K562 (cell line): Measurements from ENCODE around the gene ZNRD2. TPM values are rescaled to one million over a fixed set of nuclear protein-coding genes. Genes with fewer than 3 reads are reported as not detected.

Experiments used
- FOXA1 ChIP-seq: fragments of 450-650 bp; IDR thresholded peaks from 2 replicates; pipeline ENCODE4 v1.6.1; 2016; ENCODE audit warnings: mild to moderate bottlenecking, borderline replicate concordance
- HMGN3 ChIP-seq: IDR thresholded peaks from 2 replicates; pipeline ENCODE4 v1.6.1; 2011; ENCODE audit warnings: borderline replicate concordance, low read depth, mild to moderate bottlenecking, mixed read lengths, low read length; ENCODE audit not compliant: insufficient read length; ENCODE audit errors: extremely low read depth
- HOXB6 ChIP-seq: fragments of 250-450 bp; sonication (Bioruptor Pico); IDR thresholded peaks from 2 replicates; pipeline ENCODE4 v1.5.1; 2022; ENCODE audit warnings: mild to moderate bottlenecking, borderline replicate concordance
- MEF2D ChIP-seq: conservative IDR thresholded peaks from 2 replicates; pipeline ENCODE4 v1.6.1; 2016; ENCODE audit warnings: low read depth, missing genetic modification characterization, missing compliant biosample characterization
- RBM39 ChIP-seq: fragments of 200-400 bp; formaldehyde crosslinking; optimal IDR thresholded peaks from 2 replicates; pipeline ENCODE3; 2018; ENCODE audit warnings: low read depth, low read length
- RFX7 ChIP-seq: fragments of 250-450 bp; sonication (Bioruptor Pico); IDR thresholded peaks from 2 replicates; pipeline ENCODE4 v1.5.1; 2021; ENCODE audit warnings: mild to moderate bottlenecking
- SNAPC5 ChIP-seq: fragments of 250-450 bp; sonication (Bioruptor Pico); IDR thresholded peaks from 2 replicates; pipeline ENCODE4 v1.8.0; 2021; ENCODE audit warnings: moderate library complexity, mild to moderate bottlenecking, inconsistent platforms
- SP1 ChIP-seq: sonication (generic); formaldehyde crosslinking; IDR thresholded peaks from 2 replicates; pipeline ENCODE4 v1.8.1; 2022; ENCODE audit warnings: mild to moderate bottlenecking, missing genetic modification reagents
- STAT5A ChIP-seq: IDR thresholded peaks from 2 replicates; pipeline ENCODE4 v1.6.1; 2012; ENCODE audit warnings: low read length, inconsistent platforms, borderline replicate concordance
- TAF9B ChIP-seq: fragments of 450-650 bp; IDR thresholded peaks from 2 replicates; pipeline ENCODE4 v1.6.1; 2018; ENCODE audit warnings: mild to moderate bottlenecking; ENCODE audit not compliant: partially characterized antibody
- ZNF274 ChIP-seq: IDR thresholded peaks from 2 replicates; pipeline ENCODE4 v1.6.1; 2011; ENCODE audit warnings: low read depth, mild to moderate bottlenecking, low read length, moderate library complexity, borderline replicate concordance
- ZNF316 ChIP-seq: fragments of 450-650 bp; IDR thresholded peaks from 2 replicates; pipeline ENCODE4 v1.6.1; 2016
- ZNF445 ChIP-seq: fragments of 250-450 bp; sonication (Bioruptor Pico); IDR thresholded peaks from 2 replicates; pipeline ENCODE4 v1.4.0; 2020; ENCODE audit warnings: low read depth, mild to moderate bottlenecking, moderate library complexity
- polyA plus RNA-seq, 8 experiments: library from polyadenylated mRNA; depleted of rRNA in 4 of 8; stranded (reverse) in 5 of 8; unstranded in 3 of 8; fragments of >200 nt; fragmentation: Nextera tagmentation in 2 of 8; fragmentation: Illumina TruSeq in 1 of 8; extraction: Ambion mirVana in 2 of 8; extraction: Trizol in 1 of 8; gene quantifications; 2 replicates each; pipeline versions ENCODE4 v1.2.1 to v1.2.3, GENCODE V29; 2011 to 2014; ENCODE audit warnings: inconsistent platforms in 1 of 8, missing spikeins in 1 of 8
- total RNA-seq, 7 experiments: library from RNA; depleted of rRNA in 6 of 7; stranded (reverse); fragments of >200 nt in 6 of 7; fragmentation: Illumina TruSeq in 2 of 7; extraction: Trizol in 2 of 7; gene quantifications; 2 replicates each; pipeline versions ENCODE4 v1.2.1 to v1.2.3, GENCODE V29; 2011 to 2021; ENCODE audit warnings: low replicate concordance in 1 of 7

ZNRD2 gene
- total and polyA plus RNA-seq, 9 of the 15 experiments (the other 6 are each of a cell fraction or from before 2014, with no cell fraction given) = 13.4 to 129 (median 60.4) TPM

- TF ChIP-seq TAF9B (no peak), STAT5A (no peak), HOXB6 (CRISPR knock-in tag) (no peak), RFX7 (CRISPR knock-in tag) (no peak), ZNF316 (no peak), RBM39 (no peak), ZNF445 (no peak), ZNF274 (no peak), MEF2D (0 out of 2 replicates have a peak, but pooled peaks have one; percentile 46), HMGN3 (no peak), SP1 (CRISPR knock-in tag) (no peak), SNAPC5 (no peak), FOXA1 (no peak)
- TF ChIP-seq, all 486 proteins: peak for 19
These were observed 909 bp upstream of the ZNRD2 start (continued) for GRCh38 chr11:65569164-65569972.
